GM12878 (cell line): ENCODE measurements around the gene SLC2A4RG. TPM values are rescaled to one million over a fixed set of nuclear protein-coding genes. Genes with fewer than 3 reads are reported as not detected.

Experiments used
- CEBPB ChIP-seq, 2 experiments: fragments of 150-350 bp in 1 of 2; IDR thresholded peaks; 2 replicates each; pipeline ENCODE4 v1.6.1; 2012 to 2014; ENCODE audit warnings: low read depth in 2 of 2, low read length in 2 of 2, borderline replicate concordance in 1 of 2, inconsistent platforms in 1 of 2
- FOXK2 ChIP-seq: fragments of 450-650 bp; IDR thresholded peaks from 2 replicates; pipeline ENCODE4 v1.6.1; 2017; ENCODE audit warnings: mild to moderate bottlenecking, moderate library complexity
- HDAC6 ChIP-seq: fragments of 200-600 bp; sonication (generic); IDR thresholded peaks from one replicate; pipeline ENCODE4 v1.8.0; 2017; ENCODE audit warnings: antibody characterized with exemption; ENCODE audit not compliant: unreplicated experiment
- KAT2A ChIP-seq: conservative IDR thresholded peaks from 2 replicates; pipeline ENCODE4 v1.6.1; 2011; ENCODE audit warnings: low read depth, low read length; ENCODE audit not compliant: control insufficient read depth
- NR2C1 ChIP-seq: fragments of 450-650 bp; IDR thresholded peaks from 2 replicates; pipeline ENCODE4 v1.6.1; 2017; ENCODE audit warnings: antibody characterized with exemption, mild to moderate bottlenecking, moderate library complexity
- ZZZ3 ChIP-seq: IDR thresholded peaks from 2 replicates; pipeline ENCODE4 v1.6.1; 2011; ENCODE audit warnings: low read depth; ENCODE audit not compliant: control insufficient read depth, insufficient read length
- polyA plus RNA-seq, 11 experiments: library from polyadenylated mRNA; depleted of rRNA in 4 of 11; unstranded in 6 of 11; stranded (reverse) in 5 of 11; fragments of >200 nt; fragmentation: Nextera tagmentation in 4 of 11; fragmentation: Illumina TruSeq in 1 of 11; extraction: Ambion mirVana in 4 of 11; extraction: Trizol in 1 of 11; gene quantifications; 1 replicate in 1 of 11; 2 replicates in 10 of 11; pipeline versions ENCODE4 v1.2.1 to v1.2.3, GENCODE V29; 2011 to 2016; ENCODE audit warnings: inconsistent platforms in 2 of 11, missing spikeins in 2 of 11, low read depth in 1 of 11
- total RNA-seq, 4 experiments: library from RNA; depleted of rRNA in 3 of 4; stranded (reverse); fragments of >200 nt in 3 of 4; fragmentation: Illumina TruSeq in 1 of 4; extraction: Trizol in 1 of 4; gene quantifications; 2 replicates each; pipeline versions ENCODE4 v1.2.1 to v1.2.3, GENCODE V29; 2013 to 2021
- TF ChIP-seq, protein P1 (sequence below): IDR thresholded peaks from 2 replicates; pipeline ENCODE4 v1.6.1; 2012; ENCODE audit warnings: low read depth, low read length, improper control_type of control experiment
- TF ChIP-seq, protein P2 (sequence below): IDR thresholded peaks from 2 replicates; pipeline ENCODE4 v1.6.1; 2012; ENCODE audit warnings: low read depth, low read length, improper control_type of control experiment
- TF ChIP-seq, protein P3 (sequence below): fragments of 450-650 bp; IDR thresholded peaks from 2 replicates; pipeline ENCODE4 v1.6.1; 2017; ENCODE audit warnings: borderline replicate concordance
- TF ChIP-seq, protein P4 (sequence below), 3 experiments: IDR thresholded peaks in 2 of 3; conservative IDR thresholded peaks in 1 of 3; 2 replicates each; pipeline ENCODE4 v1.5.1; 2011; ENCODE audit warnings: low read depth in 3 of 3, low read length in 3 of 3, mild to moderate bottlenecking in 3 of 3, control low read depth in 2 of 3, moderate library complexity in 2 of 3, inconsistent platforms in 1 of 3, mixed read lengths in 1 of 3; ENCODE audit not compliant: control insufficient read depth in 2 of 3, insufficient read depth in 1 of 3; ENCODE audit errors: extremely low read depth in 1 of 3
- TF ChIP-seq, protein P5 (sequence below): fragments of 450-650 bp; IDR thresholded peaks from 2 replicates; pipeline ENCODE4 v1.6.1; 2017; ENCODE audit warnings: mild to moderate bottlenecking, low read depth, inconsistent platforms; ENCODE audit not compliant: poor library complexity, severe bottlenecking
- TF ChIP-seq, protein P6 (sequence below): IDR thresholded peaks from 2 replicates; pipeline ENCODE4 v1.6.1; 2012; ENCODE audit warnings: improper control_type of control experiment, low read depth, low read length; ENCODE audit not compliant: insufficient replicate concordance

SLC2A4RG gene
- total and polyA plus RNA-seq, 10 of the 15 experiments (the other 5 are each of a cell fraction or from before 2014, with no cell fraction given) = 0.34 to 65.9 (median 13.3) TPM

DNA sequence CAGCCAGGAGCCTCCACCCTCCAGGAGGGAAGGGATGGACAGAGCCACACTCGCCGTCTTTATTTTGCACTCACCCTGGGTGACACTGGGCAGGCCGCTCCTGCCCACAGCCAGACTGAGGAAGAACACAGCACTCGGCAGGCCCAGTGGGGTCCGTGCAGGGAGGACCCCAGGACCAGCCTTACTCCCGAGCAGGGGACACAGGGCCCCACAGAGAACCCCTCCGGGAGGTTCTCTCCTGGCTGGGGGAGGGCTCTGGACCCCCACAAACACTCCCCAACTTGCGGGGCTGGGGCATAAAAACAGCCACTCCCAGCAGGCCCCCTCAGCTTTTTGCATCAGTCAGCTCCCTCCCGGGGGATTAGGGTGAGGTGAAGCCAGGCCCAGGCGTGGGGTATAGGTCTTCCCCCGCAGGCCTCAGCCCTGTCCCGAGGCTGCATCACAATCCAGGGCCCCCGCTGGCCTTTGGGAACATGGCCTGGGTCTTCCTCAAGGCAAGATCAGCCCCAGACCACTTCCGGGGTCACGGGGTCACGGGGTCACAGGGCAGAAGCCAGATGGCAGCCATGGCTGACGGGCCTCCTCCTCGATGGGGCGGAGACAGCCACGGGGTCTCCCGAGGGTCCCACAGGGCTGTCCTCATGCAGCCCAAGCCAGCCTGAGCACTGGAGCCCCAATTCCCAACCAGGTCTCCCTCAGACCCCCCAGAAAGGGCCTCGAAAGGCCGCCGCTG, 39.9 kb upstream of the SLC2A4RG start (continued):
- TF ChIP-seq, protein P1, sequence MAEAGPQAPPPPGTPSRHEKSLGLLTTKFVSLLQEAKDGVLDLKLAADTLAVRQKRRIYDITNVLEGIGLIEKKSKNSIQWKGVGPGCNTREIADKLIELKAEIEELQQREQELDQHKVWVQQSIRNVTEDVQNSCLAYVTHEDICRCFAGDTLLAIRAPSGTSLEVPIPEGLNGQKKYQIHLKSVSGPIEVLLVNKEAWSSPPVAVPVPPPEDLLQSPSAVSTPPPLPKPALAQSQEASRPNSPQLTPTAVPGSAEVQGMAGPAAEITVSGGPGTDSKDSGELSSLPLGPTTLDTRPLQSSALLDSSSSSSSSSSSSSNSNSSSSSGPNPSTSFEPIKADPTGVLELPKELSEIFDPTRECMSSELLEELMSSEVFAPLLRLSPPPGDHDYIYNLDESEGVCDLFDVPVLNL = no peak
- TF ChIP-seq NR2C1 (peak; percentile 81), FOXK2 (no peak), ZZZ3 (no peak), CEBPB (IDR thresholded peaks at IDR 0.05; ENCODE audit: borderline replicate concordance in 1 of 2, low read depth in 2 of 2, low read length in 2 of 2) (no peak), HDAC6 (no peak), KAT2A (no peak)
- TF ChIP-seq, protein P2, sequence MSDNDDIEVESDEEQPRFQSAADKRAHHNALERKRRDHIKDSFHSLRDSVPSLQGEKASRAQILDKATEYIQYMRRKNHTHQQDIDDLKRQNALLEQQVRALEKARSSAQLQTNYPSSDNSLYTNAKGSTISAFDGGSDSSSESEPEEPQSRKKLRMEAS = no peak
- TF ChIP-seq, protein P3, sequence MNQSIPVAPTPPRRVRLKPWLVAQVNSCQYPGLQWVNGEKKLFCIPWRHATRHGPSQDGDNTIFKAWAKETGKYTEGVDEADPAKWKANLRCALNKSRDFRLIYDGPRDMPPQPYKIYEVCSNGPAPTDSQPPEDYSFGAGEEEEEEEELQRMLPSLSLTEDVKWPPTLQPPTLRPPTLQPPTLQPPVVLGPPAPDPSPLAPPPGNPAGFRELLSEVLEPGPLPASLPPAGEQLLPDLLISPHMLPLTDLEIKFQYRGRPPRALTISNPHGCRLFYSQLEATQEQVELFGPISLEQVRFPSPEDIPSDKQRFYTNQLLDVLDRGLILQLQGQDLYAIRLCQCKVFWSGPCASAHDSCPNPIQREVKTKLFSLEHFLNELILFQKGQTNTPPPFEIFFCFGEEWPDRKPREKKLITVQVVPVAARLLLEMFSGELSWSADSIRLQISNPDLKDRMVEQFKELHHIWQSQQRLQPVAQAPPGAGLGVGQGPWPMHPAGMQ = no peak
- TF ChIP-seq, protein P4, sequence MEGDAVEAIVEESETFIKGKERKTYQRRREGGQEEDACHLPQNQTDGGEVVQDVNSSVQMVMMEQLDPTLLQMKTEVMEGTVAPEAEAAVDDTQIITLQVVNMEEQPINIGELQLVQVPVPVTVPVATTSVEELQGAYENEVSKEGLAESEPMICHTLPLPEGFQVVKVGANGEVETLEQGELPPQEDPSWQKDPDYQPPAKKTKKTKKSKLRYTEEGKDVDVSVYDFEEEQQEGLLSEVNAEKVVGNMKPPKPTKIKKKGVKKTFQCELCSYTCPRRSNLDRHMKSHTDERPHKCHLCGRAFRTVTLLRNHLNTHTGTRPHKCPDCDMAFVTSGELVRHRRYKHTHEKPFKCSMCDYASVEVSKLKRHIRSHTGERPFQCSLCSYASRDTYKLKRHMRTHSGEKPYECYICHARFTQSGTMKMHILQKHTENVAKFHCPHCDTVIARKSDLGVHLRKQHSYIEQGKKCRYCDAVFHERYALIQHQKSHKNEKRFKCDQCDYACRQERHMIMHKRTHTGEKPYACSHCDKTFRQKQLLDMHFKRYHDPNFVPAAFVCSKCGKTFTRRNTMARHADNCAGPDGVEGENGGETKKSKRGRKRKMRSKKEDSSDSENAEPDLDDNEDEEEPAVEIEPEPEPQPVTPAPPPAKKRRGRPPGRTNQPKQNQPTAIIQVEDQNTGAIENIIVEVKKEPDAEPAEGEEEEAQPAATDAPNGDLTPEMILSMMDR (IDR thresholded peaks at IDR 0.05 in 2 of 3, conservative IDR thresholded peaks at IDR 0.05 in 1 of 3; ENCODE audit: control insufficient read depth in 2 of 3, extremely low read depth in 1 of 3, insufficient read depth in 1 of 3, low read depth in 3 of 3, low read length in 3 of 3) = no peak
- TF ChIP-seq, protein P5, sequence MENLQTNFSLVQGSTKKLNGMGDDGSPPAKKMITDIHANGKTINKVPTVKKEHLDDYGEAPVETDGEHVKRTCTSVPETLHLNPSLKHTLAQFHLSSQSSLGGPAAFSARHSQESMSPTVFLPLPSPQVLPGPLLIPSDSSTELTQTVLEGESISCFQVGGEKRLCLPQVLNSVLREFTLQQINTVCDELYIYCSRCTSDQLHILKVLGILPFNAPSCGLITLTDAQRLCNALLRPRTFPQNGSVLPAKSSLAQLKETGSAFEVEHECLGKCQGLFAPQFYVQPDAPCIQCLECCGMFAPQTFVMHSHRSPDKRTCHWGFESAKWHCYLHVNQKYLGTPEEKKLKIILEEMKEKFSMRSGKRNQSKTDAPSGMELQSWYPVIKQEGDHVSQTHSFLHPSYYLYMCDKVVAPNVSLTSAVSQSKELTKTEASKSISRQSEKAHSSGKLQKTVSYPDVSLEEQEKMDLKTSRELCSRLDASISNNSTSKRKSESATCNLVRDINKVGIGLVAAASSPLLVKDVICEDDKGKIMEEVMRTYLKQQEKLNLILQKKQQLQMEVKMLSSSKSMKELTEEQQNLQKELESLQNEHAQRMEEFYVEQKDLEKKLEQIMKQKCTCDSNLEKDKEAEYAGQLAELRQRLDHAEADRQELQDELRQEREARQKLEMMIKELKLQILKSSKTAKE = no peak
- TF ChIP-seq, protein P6, sequence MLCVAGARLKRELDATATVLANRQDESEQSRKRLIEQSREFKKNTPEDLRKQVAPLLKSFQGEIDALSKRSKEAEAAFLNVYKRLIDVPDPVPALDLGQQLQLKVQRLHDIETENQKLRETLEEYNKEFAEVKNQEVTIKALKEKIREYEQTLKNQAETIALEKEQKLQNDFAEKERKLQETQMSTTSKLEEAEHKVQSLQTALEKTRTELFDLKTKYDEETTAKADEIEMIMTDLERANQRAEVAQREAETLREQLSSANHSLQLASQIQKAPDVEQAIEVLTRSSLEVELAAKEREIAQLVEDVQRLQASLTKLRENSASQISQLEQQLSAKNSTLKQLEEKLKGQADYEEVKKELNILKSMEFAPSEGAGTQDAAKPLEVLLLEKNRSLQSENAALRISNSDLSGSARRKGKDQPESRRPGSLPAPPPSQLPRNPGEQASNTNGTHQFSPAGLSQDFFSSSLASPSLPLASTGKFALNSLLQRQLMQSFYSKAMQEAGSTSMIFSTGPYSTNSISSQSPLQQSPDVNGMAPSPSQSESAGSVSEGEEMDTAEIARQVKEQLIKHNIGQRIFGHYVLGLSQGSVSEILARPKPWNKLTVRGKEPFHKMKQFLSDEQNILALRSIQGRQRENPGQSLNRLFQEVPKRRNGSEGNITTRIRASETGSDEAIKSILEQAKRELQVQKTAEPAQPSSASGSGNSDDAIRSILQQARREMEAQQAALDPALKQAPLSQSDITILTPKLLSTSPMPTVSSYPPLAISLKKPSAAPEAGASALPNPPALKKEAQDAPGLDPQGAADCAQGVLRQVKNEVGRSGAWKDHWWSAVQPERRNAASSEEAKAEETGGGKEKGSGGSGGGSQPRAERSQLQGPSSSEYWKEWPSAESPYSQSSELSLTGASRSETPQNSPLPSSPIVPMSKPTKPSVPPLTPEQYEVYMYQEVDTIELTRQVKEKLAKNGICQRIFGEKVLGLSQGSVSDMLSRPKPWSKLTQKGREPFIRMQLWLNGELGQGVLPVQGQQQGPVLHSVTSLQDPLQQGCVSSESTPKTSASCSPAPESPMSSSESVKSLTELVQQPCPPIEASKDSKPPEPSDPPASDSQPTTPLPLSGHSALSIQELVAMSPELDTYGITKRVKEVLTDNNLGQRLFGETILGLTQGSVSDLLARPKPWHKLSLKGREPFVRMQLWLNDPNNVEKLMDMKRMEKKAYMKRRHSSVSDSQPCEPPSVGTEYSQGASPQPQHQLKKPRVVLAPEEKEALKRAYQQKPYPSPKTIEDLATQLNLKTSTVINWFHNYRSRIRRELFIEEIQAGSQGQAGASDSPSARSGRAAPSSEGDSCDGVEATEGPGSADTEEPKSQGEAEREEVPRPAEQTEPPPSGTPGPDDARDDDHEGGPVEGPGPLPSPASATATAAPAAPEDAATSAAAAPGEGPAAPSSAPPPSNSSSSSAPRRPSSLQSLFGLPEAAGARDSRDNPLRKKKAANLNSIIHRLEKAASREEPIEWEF = no peak
